Activated T-helper 1 cell treated with Interleukin-2 at 50 U/mL for 16 hours (primary cell): ENCODE measurements around the gene RHOT1.
"Not testable (repeated sequence)": the region's sequence is repeated elsewhere in the genome, so short reads cannot be mapped to it uniquely, and the experiment has no call there.

Experiments
- DNase-seq: peaks from one replicate; pipeline ENCODE4 v3.0.0-alpha.2; 2020; ENCODE audit warnings: low read depth

The RHOT1 gene

GRCh38 chr17:32124985-32125847 is 17.1 kb upstream of the RHOT1 start:
- DNase-seq, result no peak

DNA sequence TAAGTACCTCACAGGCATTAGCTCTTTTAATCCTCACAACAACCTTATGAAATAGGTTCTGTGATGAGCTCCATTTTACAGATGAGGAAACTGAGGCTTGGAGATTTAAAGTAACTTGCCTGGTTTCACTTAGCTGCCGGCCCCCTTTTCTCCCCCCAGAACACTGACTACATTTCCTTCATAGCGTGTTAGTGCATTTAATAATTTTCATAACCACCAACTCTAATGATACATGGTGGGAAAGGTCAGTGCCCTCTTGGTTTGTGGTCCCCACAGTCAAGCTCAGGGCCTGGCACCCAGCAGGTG is 16.5 kb upstream of the RHOT1 start:
- no peak for DNase-seq

DNA sequence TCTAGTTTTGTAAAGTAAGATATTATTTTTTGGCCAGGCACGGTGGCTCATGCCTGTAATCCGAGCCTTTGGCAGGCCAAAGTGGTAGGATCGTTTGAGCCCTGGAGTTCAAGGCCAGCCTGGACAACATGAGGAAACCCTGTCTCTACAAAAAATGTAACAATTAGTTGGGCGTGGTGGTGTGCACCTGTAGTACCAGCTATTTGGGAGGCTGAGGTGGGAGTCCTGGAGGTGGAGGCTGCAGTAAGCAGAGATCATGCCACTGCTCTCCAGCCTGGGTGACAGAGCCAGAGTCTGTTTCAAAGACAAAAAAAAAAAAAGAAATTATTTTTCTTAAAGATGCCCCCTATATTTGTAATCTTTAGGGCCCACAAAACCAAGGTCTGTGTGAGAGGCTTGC is 16.0 kb upstream of the RHOT1 start:
- DNase-seq, result no peak

DNA sequence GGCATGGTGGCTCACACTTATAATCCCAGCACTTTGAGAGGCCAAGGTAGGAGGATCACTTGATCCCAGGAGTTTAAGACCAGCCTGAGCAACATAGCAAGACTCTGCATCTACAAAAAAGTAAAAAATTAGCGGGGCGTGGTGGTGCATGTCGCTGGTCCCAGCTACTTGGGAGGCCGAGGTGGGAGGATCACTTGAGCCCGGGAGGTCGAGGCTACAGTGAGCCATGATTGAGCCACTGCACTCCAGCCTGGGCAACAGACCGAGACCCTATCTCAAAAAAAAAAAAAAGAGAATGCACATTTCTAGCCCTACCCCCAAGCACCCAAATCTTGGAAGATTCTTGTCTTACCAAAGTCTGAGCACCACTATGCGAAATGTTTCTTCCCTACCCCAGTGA is 15.6 kb upstream of the RHOT1 start:
- no peak for DNase-seq

DNA sequence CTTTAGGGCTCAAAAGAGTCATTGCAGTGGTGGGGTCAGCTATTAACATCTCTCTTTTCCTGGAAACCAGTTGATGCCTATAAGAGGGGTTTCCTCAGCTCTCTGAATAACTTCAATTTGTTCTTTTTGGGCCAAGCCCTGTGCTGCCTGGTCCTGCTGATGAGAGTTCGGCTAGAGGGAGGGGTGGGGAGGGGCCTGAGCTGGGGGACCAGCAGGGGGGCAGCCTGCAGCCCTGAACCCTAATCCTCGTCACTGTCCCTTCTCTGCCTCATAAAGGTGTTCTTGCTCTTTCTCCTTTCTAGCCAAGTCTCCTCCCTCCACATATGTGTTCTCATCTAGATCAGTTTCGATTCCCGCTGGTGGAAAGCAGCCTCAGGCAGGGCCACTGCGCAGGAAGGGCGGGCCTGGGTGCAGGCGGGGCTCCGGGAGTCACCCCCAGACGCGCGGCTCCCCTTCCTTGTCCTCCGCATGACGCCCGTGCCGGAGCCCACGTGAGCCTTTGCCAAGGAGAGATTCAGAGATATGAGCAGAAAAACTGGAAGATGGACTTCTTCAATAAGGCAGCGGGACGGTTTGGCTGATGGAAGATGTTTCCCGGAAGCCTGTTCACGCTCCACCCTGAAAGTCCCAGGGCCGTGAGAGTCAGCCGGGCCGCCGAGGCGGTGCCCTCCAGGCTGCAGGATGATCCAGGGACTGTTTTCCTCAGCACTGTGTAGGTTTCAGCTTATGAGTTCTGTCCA is 15.0 kb upstream of the RHOT1 start:
- DNase-seq, result peak; percentile 68

GRCh38 chr17:32128470-32128869 is 13.8 kb upstream of the RHOT1 start:
- DNase-seq, result not testable (repeated sequence)

- DNase-seq, result not testable (repeated sequence)
Measured at GRCh38 chr17:32135497-32136117, 6.7 kb upstream of the RHOT1 start.

DNA sequence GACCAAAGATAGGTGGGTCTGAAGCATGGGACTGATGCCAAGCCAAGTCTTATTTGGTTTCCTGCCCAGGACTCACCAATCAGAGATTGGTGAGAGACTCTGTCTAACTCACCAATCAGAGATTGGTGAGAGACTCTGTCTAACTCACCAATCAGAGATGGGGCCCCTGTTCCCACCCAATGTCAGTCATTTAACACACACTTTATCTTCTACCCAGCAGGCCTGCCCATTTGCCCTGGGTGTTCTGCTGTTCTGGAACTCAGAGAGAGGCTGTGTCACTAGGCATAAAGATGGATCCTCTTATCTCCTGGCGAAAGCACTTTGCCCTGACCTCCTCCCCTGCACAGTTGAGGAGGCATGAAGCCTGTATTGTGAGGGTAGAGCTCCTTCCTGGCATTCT is 5.4 kb upstream of the RHOT1 start:
- no peak for DNase-seq

DNA sequence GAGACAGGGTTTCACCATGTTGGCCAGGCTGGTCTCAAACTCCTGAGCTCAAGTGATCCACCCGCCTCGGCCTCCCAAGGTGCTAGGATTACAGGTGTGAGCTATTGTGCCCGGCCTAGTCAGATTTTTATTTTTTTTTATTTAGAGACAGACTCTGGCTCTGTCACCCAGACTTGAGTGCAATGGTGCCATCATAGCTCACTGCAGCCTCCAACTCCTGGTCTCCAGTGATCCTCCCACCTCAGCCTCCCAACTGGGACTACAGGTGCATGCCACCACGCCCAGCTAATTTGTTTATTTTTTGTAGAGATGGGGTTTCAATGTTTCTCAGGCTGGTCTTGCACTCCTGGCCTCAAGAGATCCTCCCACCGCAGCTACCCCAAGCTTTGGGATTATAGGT is 2.8 kb upstream of the RHOT1 start:
- not testable (repeated sequence) for DNase-seq

DNA sequence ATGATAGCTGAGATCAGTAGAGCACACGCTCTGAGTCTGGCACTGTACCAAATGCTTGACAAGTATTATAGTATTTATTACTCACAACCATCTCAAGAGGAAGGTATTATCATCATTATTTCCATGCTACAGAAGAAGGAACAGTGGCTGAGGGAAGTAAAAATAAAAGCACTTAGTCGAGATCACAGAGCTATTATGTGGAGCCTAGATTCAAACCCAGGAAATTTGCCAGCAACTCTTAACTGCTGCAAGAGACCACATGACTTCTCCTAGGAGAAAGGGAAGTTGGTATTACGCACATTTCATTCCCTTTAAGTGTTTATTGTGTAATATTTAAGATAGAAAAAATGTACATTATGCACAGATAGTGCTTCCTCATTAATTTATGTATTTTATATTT is 1.0 kb upstream of the RHOT1 start:
- DNase-seq, result no peak

- DNase-seq, result no peak
Measured at GRCh38 chr17:32141679-32142037, 644 bp upstream of the RHOT1 start.

GRCh38 chr17:32142857-32143526 is 690 bp downstream of the RHOT1 start:
- DNase-seq, result no peak

DNA sequence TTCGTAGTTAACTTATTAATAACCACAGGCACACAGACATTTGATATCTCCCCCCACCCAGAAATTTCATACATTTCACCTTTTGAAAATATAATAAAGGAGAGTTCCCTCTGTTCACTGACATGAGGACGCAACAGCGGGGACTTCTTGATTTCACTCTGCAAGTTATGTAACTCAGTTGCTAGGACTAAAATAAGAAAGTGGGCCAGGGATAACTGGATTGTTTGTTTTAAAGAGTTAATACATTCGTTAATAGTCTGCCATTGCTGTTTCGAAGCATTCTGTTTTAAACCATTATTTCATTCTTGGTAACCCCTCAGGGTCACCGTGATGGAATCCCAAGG is 1.2 kb downstream of the RHOT1 start:
- no peak for DNase-seq

DNA sequence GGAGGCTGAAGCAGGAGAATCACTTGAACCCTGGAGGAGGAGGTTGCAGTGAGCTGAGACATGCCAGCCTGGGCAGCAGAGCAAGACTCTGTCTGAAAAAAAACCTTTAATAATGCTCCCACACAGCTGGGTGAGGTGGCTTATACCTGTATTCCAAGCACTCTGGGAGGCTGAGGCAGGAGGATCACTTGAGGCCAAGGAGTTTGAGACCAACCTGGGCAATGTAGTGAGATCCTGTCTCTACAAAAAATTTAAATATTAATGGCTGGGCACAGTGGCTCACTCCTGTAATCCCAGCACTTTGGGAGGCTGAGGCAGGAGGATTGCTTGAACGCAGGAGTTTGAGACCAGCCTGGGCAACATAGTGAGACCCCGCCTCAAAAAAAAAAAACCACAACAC is 2.1 kb downstream of the RHOT1 start:
- not testable (repeated sequence) for DNase-seq

GRCh38 chr17:32148351-32148750 is 6.0 kb downstream of the RHOT1 start:
- DNase-seq, result no peak

GRCh38 chr17:32150358-32150757 is 8.1 kb downstream of the RHOT1 start:
- no peak for DNase-seq

- DNase-seq, result no peak
Measured at GRCh38 chr17:32152130-32152529, 9.8 kb downstream of the RHOT1 start.

GRCh38 chr17:32155896-32156295 is 13.6 kb downstream of the RHOT1 start:
- no peak for DNase-seq

GRCh38 chr17:32156656-32157055 is 14.4 kb downstream of the RHOT1 start:
- no peak for DNase-seq

GRCh38 chr17:32157225-32157624 is 14.9 kb downstream of the RHOT1 start:
- no peak for DNase-seq

- DNase-seq, result no peak
Measured at GRCh38 chr17:32158870-32159585, 16.7 kb downstream of the RHOT1 start.
